H1 (cell line): ENCODE results near the gene MAP6. TPM values are rescaled to one million over a fixed set of nuclear protein-coding genes. Genes with fewer than 3 reads are reported as not detected.

Source experiments
- BRCA1 ChIP-seq: IDR thresholded peaks from 2 replicates; pipeline ENCODE4 v1.6.1; 2012; ENCODE audit warnings: low read depth, low read length, improper control_type of control experiment
- EP300 ChIP-seq, 2 experiments: IDR thresholded peaks; 1 replicate in 1 of 2; 2 replicates in 1 of 2; pipeline ENCODE4 v1.6.1; 2011 to 2012; ENCODE audit warnings: low read depth in 2 of 2, low read length in 2 of 2, mild to moderate bottlenecking in 2 of 2, borderline replicate concordance in 1 of 2, inconsistent platforms in 1 of 2, moderate library complexity in 1 of 2
- JUND ChIP-seq: IDR thresholded peaks from 2 replicates; pipeline ENCODE4 v1.6.1; 2011; ENCODE audit warnings: mild to moderate bottlenecking, improper control_type of control experiment, low read length
- KDM5A ChIP-seq: fragments of 200-600 bp; IDR thresholded peaks from 2 replicates; pipeline ENCODE4 v1.7.1; 2012; ENCODE audit warnings: mild to moderate bottlenecking, low read length, inconsistent platforms, mixed read lengths
- NRF1 ChIP-seq: IDR thresholded peaks from 2 replicates; pipeline ENCODE4 v1.6.1; 2011; ENCODE audit warnings: mild to moderate bottlenecking, low read depth, low read length, improper control_type of control experiment
- PHF8 ChIP-seq: fragments of 200-600 bp; sonication (generic); conservative IDR thresholded peaks from 2 replicates; pipeline ENCODE4 v1.7.1; 2012; ENCODE audit warnings: low read depth, mild to moderate bottlenecking, inconsistent platforms, low read length, moderate library complexity
- POLR2A ChIP-seq, 2 experiments: IDR thresholded peaks; 1 replicate in 1 of 2; 2 replicates in 1 of 2; pipeline ENCODE4 v1.6.1; 2011; ENCODE audit warnings: low read depth in 2 of 2, low read length in 2 of 2, mild to moderate bottlenecking in 2 of 2; ENCODE audit errors: control extremely low read depth in 1 of 2
- RFX5 ChIP-seq: IDR thresholded peaks from 2 replicates; pipeline ENCODE4 v1.6.1; 2011; ENCODE audit warnings: low read depth, low read length, improper control_type of control experiment, borderline replicate concordance
- SP4 ChIP-seq: IDR thresholded peaks from 2 replicates; pipeline ENCODE4 v1.6.1; 2012; ENCODE audit warnings: low read length, inconsistent platforms
- TAF1 ChIP-seq: IDR thresholded peaks from 2 replicates; pipeline ENCODE4 v1.6.1; 2011; ENCODE audit warnings: mild to moderate bottlenecking, low read depth, low read length
- TAF7 ChIP-seq: optimal IDR thresholded peaks from 2 replicates; pipeline ENCODE3; 2011; ENCODE audit warnings: low read depth, mild to moderate bottlenecking, inconsistent platforms, low read length, moderate library complexity, borderline replicate concordance
- ZNF274 ChIP-seq: IDR thresholded peaks from 2 replicates; pipeline ENCODE4 v1.7.0; 2012; ENCODE audit warnings: low read length, borderline replicate concordance; ENCODE audit errors: extremely low read depth
- polyA plus RNA-seq, 7 experiments: library from polyadenylated mRNA; depleted of rRNA in 3 of 7; stranded (reverse) in 5 of 7; unstranded in 2 of 7; fragments of >200 nt in 5 of 7; fragments of 200-250 nt in 2 of 7; gene quantifications; 1 replicate in 5 of 7; 2 replicates in 1 of 7; 4 replicates in 1 of 7; pipeline versions ENCODE4 v1.2.1 to v1.2.3, GENCODE V29; 2011 to 2013; ENCODE audit warnings: missing spikeins in 2 of 7, mixed read lengths in 2 of 7
- total RNA-seq: library from RNA; stranded (reverse); fragmentation: NEBNext Ultra II Directional; extraction: Animal tissue kit (Norgen Biotek cat#: 25700); gene quantifications from 2 replicates; pipeline ENCODE4 v1.2.1, GENCODE V29; 2021
- TF ChIP-seq, protein P1 (sequence below): fragments of 300-600 bp; sonication (generic); IDR thresholded peaks from 2 replicates; pipeline ENCODE4 v1.7.1; 2012; ENCODE audit warnings: low read length, moderate library complexity, mild to moderate bottlenecking, inconsistent platforms; ENCODE audit not compliant: insufficient replicate concordance

The MAP6 gene
- total and polyA plus RNA-seq, 2 of the 8 experiments (the other 6 are each of a cell fraction or from before 2014, with no cell fraction given) = 0.54 to 0.89 TPM

DNA sequence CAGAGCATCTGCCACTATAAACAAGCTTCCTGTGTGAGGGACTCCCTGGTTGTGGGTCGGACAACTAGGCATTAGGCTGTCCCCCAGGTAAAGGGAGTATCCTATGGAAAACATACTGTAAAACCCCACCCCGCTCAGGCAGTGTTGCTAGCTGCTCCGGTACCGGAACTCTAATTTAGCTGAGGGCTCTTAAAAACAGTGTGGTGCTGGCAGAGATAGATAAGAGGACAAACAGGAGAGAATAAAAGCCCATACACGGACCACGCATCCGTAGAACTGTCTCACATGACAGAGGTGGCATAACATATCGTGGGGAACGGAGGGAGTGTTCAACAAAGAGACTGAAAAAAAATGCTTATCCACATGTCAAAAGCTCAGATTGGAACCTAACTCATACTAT lies 45.4 kb upstream of the MAP6 start (continued):
- TF ChIP-seq, protein P1, sequence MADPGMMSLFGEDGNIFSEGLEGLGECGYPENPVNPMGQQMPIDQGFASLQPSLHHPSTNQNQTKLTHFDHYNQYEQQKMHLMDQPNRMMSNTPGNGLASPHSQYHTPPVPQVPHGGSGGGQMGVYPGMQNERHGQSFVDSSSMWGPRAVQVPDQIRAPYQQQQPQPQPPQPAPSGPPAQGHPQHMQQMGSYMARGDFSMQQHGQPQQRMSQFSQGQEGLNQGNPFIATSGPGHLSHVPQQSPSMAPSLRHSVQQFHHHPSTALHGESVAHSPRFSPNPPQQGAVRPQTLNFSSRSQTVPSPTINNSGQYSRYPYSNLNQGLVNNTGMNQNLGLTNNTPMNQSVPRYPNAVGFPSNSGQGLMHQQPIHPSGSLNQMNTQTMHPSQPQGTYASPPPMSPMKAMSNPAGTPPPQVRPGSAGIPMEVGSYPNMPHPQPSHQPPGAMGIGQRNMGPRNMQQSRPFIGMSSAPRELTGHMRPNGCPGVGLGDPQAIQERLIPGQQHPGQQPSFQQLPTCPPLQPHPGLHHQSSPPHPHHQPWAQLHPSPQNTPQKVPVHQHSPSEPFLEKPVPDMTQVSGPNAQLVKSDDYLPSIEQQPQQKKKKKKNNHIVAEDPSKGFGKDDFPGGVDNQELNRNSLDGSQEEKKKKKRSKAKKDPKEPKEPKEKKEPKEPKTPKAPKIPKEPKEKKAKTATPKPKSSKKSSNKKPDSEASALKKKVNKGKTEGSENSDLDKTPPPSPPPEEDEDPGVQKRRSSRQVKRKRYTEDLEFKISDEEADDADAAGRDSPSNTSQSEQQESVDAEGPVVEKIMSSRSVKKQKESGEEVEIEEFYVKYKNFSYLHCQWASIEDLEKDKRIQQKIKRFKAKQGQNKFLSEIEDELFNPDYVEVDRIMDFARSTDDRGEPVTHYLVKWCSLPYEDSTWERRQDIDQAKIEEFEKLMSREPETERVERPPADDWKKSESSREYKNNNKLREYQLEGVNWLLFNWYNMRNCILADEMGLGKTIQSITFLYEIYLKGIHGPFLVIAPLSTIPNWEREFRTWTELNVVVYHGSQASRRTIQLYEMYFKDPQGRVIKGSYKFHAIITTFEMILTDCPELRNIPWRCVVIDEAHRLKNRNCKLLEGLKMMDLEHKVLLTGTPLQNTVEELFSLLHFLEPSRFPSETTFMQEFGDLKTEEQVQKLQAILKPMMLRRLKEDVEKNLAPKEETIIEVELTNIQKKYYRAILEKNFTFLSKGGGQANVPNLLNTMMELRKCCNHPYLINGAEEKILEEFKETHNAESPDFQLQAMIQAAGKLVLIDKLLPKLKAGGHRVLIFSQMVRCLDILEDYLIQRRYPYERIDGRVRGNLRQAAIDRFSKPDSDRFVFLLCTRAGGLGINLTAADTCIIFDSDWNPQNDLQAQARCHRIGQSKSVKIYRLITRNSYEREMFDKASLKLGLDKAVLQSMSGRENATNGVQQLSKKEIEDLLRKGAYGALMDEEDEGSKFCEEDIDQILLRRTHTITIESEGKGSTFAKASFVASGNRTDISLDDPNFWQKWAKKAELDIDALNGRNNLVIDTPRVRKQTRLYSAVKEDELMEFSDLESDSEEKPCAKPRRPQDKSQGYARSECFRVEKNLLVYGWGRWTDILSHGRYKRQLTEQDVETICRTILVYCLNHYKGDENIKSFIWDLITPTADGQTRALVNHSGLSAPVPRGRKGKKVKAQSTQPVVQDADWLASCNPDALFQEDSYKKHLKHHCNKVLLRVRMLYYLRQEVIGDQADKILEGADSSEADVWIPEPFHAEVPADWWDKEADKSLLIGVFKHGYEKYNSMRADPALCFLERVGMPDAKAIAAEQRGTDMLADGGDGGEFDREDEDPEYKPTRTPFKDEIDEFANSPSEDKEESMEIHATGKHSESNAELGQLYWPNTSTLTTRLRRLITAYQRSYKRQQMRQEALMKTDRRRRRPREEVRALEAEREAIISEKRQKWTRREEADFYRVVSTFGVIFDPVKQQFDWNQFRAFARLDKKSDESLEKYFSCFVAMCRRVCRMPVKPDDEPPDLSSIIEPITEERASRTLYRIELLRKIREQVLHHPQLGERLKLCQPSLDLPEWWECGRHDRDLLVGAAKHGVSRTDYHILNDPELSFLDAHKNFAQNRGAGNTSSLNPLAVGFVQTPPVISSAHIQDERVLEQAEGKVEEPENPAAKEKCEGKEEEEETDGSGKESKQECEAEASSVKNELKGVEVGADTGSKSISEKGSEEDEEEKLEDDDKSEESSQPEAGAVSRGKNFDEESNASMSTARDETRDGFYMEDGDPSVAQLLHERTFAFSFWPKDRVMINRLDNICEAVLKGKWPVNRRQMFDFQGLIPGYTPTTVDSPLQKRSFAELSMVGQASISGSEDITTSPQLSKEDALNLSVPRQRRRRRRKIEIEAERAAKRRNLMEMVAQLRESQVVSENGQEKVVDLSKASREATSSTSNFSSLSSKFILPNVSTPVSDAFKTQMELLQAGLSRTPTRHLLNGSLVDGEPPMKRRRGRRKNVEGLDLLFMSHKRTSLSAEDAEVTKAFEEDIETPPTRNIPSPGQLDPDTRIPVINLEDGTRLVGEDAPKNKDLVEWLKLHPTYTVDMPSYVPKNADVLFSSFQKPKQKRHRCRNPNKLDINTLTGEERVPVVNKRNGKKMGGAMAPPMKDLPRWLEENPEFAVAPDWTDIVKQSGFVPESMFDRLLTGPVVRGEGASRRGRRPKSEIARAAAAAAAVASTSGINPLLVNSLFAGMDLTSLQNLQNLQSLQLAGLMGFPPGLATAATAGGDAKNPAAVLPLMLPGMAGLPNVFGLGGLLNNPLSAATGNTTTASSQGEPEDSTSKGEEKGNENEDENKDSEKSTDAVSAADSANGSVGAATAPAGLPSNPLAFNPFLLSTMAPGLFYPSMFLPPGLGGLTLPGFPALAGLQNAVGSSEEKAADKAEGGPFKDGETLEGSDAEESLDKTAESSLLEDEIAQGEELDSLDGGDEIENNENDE = no peak
- no peak for TF ChIP-seq KDM5A
- TF ChIP-seq TAF7 = no peak
- TF ChIP-seq PHF8 = no peak
- TF ChIP-seq ZNF274 = no peak
- TF ChIP-seq TAF1 = no peak
- no peak for TF ChIP-seq EP300 (IDR thresholded peaks at IDR 0.05; ENCODE audit: borderline replicate concordance in 1 of 2, low read depth in 2 of 2, low read length in 2 of 2)
- TF ChIP-seq BRCA1 = no peak
- no peak for TF ChIP-seq JUND
- TF ChIP-seq POLR2A (IDR thresholded peaks at IDR 0.05; ENCODE audit: control extremely low read depth in 1 of 2, low read depth in 2 of 2, low read length in 2 of 2) = no peak
- no peak for TF ChIP-seq RFX5
- TF ChIP-seq NRF1 = no peak
- no peak for TF ChIP-seq SP4
